Heart right ventricle (tissue), 16 donors: ENCODE measurements around the gene POP5. TPM values are rescaled to one million over a fixed set of nuclear protein-coding genes. Genes with fewer than 3 reads are reported as not detected.

Experiments
- ATAC-seq, 8 donors: fragments of 200-7000 bp; cut with Tn5 transposase; one replicate each; pipeline ENCODE4 v1.9.1; 2020; ENCODE audit warnings: mild to moderate bottlenecking in 8 of 8, moderate library complexity in 8 of 8, moderate number of reproducible peaks in 1 of 8
- DNase-seq, 2 donors: peaks; one replicate each; pipeline ENCODE4 v3.0.0-alpha.2; 2020
- H3K27ac ChIP-seq, 10 donors: fragments of 200-600 bp; sonication (generic) in 2 of 10; one replicate each; pipeline versions ENCODE4 v1.5.0 to v1.8.0; 2020 to 2022; ENCODE audit warnings: mild to moderate bottlenecking in 3 of 10
- H3K27me3 ChIP-seq, 7 donors: fragments of 200-600 bp; one replicate each; pipeline ENCODE4 v1.8.0; 2021 to 2022; ENCODE audit warnings: mild to moderate bottlenecking in 2 of 7
- H3K36me3 ChIP-seq, 9 donors: fragments of 200-600 bp; sonication (generic) in 1 of 9; one replicate each; pipeline versions ENCODE4 v1.5.0 to v1.8.0; 2020 to 2022; ENCODE audit warnings: mild to moderate bottlenecking in 2 of 9
- H3K4me1 ChIP-seq, 9 donors: fragments of 200-600 bp; sonication (generic) in 1 of 9; one replicate each; pipeline versions ENCODE4 v1.5.0 to v1.8.0; 2020 to 2022; ENCODE audit warnings: mild to moderate bottlenecking in 4 of 9
- H3K4me3 ChIP-seq, 10 donors: fragments of 200-600 bp; sonication (generic) in 2 of 10; one replicate each; pipeline versions ENCODE4 v1.5.0 to v1.8.0; 2020 to 2022; ENCODE audit warnings: mild to moderate bottlenecking in 7 of 10, moderate library complexity in 2 of 10
- H3K9me3 ChIP-seq, 11 donors: fragments of 200-600 bp in 10 of 11; sonication (generic) in 2 of 11; one replicate each; pipeline versions ENCODE4 v1.5.0 to v1.8.0; 2013 to 2022; ENCODE audit warnings: mild to moderate bottlenecking in 2 of 11, control low read depth in 1 of 11, moderate library complexity in 1 of 11
- whole genome bisulfite sequencing, 2 donors: extraction: QIAGEN DNeasy Blood & Tissue Kit; methylation state at CpG; one replicate each; pipeline ENCODE4 v1.1.7; 2013; ENCODE audit warnings: inconsistent platforms in 1 of 2; 5-methylcytosine and 5-hydroxymethylcytosine counted together
- intact Hi-C, 10 donors: fragments of 100-400 bp; cut with DNase I; formaldehyde crosslinking; loops; one replicate each; pipeline versions ENCODE4 v1.11.1 to v1.14.2; 2022
- polyA plus RNA-seq, 2 donors: library from polyadenylated mRNA; stranded (reverse); fragments of 200-250 nt; gene quantifications; one replicate each; pipeline ENCODE4 v1.2.3, GENCODE V29; 2013
- total RNA-seq, 10 donors: library from RNA; stranded (reverse); fragmentation: NEBNext Ultra II Directional in 3 of 10; extraction: Animal tissue kit (Norgen Biotek cat#: 25700) in 3 of 10; gene quantifications; one replicate each; pipeline versions ENCODE4 v1.2.1 to v1.2.4, GENCODE V29; 2021 to 2023
- TF ChIP-seq, protein P1 (sequence below), 9 donors: fragments of 200-600 bp; sonication (generic) in 2 of 9; IDR thresholded peaks; one replicate each; pipeline versions ENCODE4 v1.5.0 to v1.8.0; 2021 to 2022; ENCODE audit warnings: antibody characterized with exemption in 9 of 9, mild to moderate bottlenecking in 5 of 9, moderate library complexity in 1 of 9
- donor health status: Arrhythmogenic right ventricular cardiomyopathy.
- donor health status: ischemic (EF 13 %, LVEDD 7.1; RV severe dilation, severe dysfunction).
- donor health status: healthy with polysubstance abuse.
- donor health status: DM: no; HTN: yes; CAD: no.
- donor health status: DM: no; HTN: no; CAD: no.
- donor health status: ischemic (EF 25% LVEDD 6.9; RV normal size, moderate dysfunction).
- donor health status: ischemic (EF 25% LVEDD 5.7; RV mildly dilated, moderate dysfunction).
- donor health status: healthy.
- donor health status: DM: yes; HTN: yes; CAD: no.
- donor health status: Ischemic cardiomyopathy.
- donor health status: ischemic (EF 35%, LVEDD 5.7; RV mildly dilated, moderate dysfunction).
- donor health status: nonischemic (EF 11% LVEDD 7.7; RV severe dilation, severe dysfunction).
- donor health status: DM: yes; HTN: yes; CAD: no.
- donor health status: PGD.
- donor health status: ischemic (EF 29% LVEDD 5.4; RV normal size, mild dysfunction).
- donor health status: nonischemic (EF 23%, LVEDD 6.1; RV moderate dilation, normal function).

POP5 gene
- total and polyA plus RNA-seq, 12 donors: 21.1 to 59.6 (median 36.9) TPM

DNA sequence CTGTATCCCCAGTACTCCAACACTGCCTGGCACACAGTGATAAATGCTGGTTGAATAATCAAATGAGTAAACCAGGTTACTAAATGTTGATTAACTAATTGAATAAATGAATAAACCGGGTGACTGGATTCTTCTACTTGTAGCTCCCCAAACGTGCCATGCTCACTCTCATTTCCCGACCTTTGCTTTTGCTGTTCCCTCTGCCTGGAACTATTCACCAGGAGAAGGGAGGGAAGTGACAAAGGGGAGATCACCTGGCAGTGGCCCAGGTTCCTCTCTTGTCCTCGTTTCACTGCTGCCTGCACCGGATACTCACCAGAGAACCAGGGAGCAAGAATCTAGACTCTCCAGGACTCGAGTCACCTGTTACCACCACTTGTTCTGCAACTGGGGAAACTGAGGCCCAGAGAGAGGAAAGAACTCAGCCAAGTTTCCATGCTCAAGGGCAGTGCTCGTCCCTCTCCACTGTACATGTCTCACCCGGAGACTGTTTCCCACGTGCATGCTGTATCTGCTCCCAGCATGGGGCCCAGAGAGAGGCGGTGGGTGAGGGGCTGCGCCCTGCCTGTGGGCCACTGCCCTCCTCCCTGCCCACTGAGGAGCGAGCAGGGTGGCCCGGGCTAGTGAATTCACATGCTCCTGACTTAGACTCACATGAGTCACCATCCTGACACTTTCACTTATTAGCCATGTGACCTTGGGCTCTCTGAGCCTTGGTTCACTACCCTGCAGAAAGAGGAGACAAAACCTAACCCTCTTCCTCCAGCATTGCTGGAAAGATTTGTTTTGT, 17.7 kb upstream of the POP5 start:
- H3K4me3 ChIP-seq: no peak overlapping the region
- ATAC-seq (peak in 7 of 8 donors; percentile 56 to 92 (median 72)), DNase-seq (no peak)
- TF ChIP-seq, protein P1, sequence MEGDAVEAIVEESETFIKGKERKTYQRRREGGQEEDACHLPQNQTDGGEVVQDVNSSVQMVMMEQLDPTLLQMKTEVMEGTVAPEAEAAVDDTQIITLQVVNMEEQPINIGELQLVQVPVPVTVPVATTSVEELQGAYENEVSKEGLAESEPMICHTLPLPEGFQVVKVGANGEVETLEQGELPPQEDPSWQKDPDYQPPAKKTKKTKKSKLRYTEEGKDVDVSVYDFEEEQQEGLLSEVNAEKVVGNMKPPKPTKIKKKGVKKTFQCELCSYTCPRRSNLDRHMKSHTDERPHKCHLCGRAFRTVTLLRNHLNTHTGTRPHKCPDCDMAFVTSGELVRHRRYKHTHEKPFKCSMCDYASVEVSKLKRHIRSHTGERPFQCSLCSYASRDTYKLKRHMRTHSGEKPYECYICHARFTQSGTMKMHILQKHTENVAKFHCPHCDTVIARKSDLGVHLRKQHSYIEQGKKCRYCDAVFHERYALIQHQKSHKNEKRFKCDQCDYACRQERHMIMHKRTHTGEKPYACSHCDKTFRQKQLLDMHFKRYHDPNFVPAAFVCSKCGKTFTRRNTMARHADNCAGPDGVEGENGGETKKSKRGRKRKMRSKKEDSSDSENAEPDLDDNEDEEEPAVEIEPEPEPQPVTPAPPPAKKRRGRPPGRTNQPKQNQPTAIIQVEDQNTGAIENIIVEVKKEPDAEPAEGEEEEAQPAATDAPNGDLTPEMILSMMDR (IDR thresholded peaks at IDR 0.05): no peak
- intact Hi-C loops: loop anchor here in 2 of 10 donors (10.0 kb wide), 2 partner anchors 496 to 506 kb away; no protein-coding TSS in a partner anchor
- no peaks in the 10 kb centered on the region for H3K36me3 ChIP-seq
- peaks cover 0 to 18% (median 5%) of the 10 kb centered on the region in 9 donors for H3K4me1 ChIP-seq
- no peak overlapping the region for H3K27ac ChIP-seq
- H3K9me3 ChIP-seq: no peaks in the 10 kb centered on the region
- WGBS, 2 donors: 40 to 44% methylated on average over 13 of the region's 13 CpGs
- H3K27me3 ChIP-seq: peaks cover 0 to 3% (median 0%) of the 10 kb centered on the region in 7 donors

GRCh38 chr12:120597861-120598260, 16.7 kb upstream of the POP5 start:
- H3K27me3 ChIP-seq: peaks cover 0 to 3% (median 0%) of the 10 kb centered on the region in 7 donors
- H3K9me3 ChIP-seq: no peaks in the 10 kb centered on the region
- no peaks in the 10 kb centered on the region for H3K36me3 ChIP-seq
- DNase-seq: no peak
- peaks cover 0 to 18% (median 5%) of the 10 kb centered on the region in 9 donors for H3K4me1 ChIP-seq
- no peak overlapping the region for H3K27ac ChIP-seq
- TF ChIP-seq, protein P1 (IDR thresholded peaks at IDR 0.05): no peak
- no peak for ATAC-seq
- H3K4me3 ChIP-seq: no peak overlapping the region
- 75 to 78% methylated on average over 3 of the region's 3 CpGs for WGBS, 2 donors
- intact Hi-C loops: loop anchor here in 2 of 10 donors (10.0 kb wide), 2 partner anchors 497 to 507 kb away; no protein-coding TSS in a partner anchor

DNA sequence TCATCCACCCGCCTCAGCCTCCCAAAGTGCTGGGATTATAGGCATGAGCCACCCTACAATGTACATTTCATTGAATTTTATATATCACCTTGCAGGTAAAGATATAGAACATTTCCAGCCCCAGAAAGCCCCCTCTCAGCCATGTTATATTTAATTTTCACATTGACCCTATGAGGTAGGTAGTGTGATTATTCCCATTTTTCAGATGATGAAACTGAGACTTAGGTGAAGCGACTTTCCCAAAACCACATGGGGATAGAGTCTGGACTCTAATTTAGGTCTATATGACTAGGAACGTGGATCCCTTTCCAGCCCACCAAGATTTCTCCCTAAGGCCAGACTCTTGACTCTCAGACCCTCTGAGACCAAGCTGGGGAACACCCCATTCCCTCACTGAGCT, 15.7 kb upstream of the POP5 start:
- DNase-seq (no peak), ATAC-seq (no peak)
- WGBS, 2 donors: 89 to 93% methylated on average over 3 of the region's 3 CpGs

More for the DNA sequence above, 15.7 kb upstream of the POP5 start:
- peaks cover 0 to 10% (median 5%) of the 10 kb centered on the region in 9 donors for H3K4me1 ChIP-seq
- H3K36me3 ChIP-seq: no peaks in the 10 kb centered on the region
- H3K27me3 ChIP-seq: peaks cover 0 to 3% (median 0%) of the 10 kb centered on the region in 7 donors
- no peaks in the 10 kb centered on the region for H3K9me3 ChIP-seq
- H3K4me3 ChIP-seq: no peak overlapping the region
- TF ChIP-seq, protein P1 (IDR thresholded peaks at IDR 0.05): no peak
- intact Hi-C loops: loop anchor here in 2 of 10 donors (10.0 kb wide), 2 partner anchors 498 to 508 kb away; no protein-coding TSS in a partner anchor
- no peak overlapping the region for H3K27ac ChIP-seq
